ENCODE measurements around the gene KCNRG.
"Not testable (repeated sequence)": the region's sequence is repeated elsewhere in the genome, so short reads cannot be mapped to it uniquely, and the experiment has no call there.

The KCNRG gene

GRCh38 chr13:50012396-50013169, 2.7 kb upstream of the KCNRG start:
- FAIRE-seq: no peak

- no peak for FAIRE-seq
Observed at GRCh38 chr13:50014386-50014785, 858 bp upstream of the KCNRG start.

DNA sequence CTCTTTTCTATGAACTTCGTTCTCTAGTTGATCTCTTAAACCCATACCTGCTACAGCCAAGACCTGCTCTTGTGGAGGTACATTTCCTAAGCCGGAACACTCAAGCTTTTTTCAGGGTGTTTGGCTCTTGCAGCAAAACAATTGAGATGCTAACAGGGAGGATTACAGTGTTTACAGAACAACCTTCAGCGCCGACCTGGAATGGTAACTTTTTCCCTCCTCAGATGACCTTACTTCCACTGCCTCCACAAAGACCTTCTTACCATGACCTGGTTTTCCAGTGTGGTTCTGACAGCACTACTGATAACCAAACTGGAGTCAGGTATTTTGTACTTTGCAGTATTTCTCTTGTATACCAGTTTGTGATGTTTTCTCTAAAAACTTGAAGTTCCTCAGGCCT, 506 bp downstream of the KCNRG start:
- FAIRE-seq: no peak

GRCh38 chr13:50016444-50016843, 1.2 kb downstream of the KCNRG start:
- FAIRE-seq: no peak

DNA sequence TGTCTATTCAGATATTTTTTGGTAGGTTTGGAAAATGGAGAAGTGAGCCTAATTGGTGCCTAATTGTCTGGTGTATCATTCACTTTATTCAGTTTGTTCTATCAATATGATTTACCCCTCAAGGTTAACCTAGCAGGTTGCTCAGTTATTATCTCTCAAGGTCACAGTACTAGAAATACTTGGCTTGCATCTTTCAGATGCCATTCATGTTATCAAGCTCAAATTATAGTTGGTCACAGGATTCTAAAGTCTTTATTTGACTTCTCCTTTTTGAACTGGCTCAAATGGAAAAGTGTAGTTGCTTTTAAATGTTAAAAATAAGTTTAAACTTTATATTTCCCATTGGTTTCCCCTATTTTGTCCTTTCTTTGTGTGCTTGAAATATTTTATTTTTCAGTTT, 2.6 kb downstream of the KCNRG start:
- no peak for FAIRE-seq

- FAIRE-seq: no peak
Observed at GRCh38 chr13:50025436-50025835, 10.2 kb downstream of the KCNRG start.

- no peak for FAIRE-seq
Observed at GRCh38 chr13:50026788-50027473, 11.7 kb downstream of the KCNRG start.

DNA sequence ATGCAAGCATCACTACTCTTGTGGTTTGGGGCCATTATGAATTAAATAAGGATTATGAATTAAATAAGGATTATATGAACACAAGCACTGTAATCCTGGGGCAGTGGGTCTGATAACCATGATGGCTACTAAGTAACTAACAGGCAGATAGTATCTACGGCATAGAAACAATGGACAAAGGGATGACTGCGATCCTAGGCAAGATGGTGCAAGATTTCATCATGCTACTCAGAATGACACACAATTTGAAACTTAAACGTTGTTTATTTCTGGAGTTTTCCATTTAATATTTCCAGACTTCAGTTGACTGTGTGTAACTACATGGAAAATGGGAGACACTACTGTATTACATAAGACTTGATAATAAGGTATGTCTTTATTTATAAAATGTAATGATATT, 15.1 kb downstream of the KCNRG start:
- FAIRE-seq: no peak

DNA sequence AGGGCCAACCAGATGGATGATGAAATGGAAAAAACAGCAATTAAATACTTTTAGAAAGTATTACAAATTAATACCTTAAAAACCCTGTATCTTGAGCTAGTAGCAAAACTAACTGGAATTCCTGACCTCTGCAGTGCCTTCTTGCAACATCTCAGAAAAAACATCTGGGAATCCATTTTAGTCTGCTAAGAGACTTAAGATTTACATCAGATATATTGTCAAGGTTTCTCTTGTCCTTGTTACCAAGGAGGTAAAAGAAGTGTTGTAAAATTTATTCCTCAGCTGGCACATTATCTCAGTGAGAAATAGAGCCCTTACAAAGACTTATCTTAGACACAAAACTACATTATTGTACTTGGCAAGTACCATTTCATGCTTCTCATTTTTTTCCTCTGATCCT, 18.5 kb downstream of the KCNRG start:
- FAIRE-seq: no peak

- FAIRE-seq: no peak
Observed at GRCh38 chr13:50037788-50038187, 22.5 kb downstream of the KCNRG start.

DNA sequence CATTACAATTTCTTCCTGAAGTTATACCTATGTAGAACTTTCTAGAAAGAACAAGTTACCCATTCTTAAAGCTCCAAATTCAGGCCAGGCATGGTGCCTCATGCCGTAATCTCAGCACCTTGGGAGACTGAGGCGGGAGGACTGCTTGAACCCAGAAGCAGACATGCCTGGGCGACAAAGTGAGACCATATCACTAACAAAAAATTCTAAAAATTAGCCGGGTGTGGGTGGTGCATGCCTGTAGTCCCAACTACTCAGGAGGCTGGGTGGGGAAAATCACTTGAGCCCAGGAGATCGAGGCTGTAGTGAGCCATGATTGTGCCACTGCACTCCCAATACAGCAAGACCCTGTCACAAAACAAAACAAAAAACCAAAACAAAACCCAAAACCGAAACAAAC, 23.0 kb downstream of the KCNRG start:
- no peak for FAIRE-seq

DNA sequence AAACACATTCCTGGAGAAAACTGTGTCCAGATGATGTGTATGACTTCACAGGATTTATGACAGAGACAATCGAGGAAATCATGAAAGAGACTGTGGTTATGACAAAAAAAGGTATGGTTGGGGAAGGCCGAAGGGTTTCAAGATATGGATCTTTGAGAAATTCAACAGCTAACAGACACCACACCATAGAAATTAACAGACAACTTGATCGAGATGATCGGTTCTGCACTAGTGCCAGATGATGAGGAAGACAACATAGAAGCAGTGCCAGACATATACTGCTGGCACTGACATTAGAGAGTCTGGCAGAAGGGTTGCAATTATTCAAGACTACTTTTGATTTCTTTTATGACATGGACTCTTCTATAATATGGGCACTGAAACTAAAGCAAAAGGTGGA, 37.2 kb downstream of the KCNRG start:
- no peak for FAIRE-seq

- no peak for FAIRE-seq
Observed at GRCh38 chr13:50053844-50054243, 38.6 kb downstream of the KCNRG start.

DNA sequence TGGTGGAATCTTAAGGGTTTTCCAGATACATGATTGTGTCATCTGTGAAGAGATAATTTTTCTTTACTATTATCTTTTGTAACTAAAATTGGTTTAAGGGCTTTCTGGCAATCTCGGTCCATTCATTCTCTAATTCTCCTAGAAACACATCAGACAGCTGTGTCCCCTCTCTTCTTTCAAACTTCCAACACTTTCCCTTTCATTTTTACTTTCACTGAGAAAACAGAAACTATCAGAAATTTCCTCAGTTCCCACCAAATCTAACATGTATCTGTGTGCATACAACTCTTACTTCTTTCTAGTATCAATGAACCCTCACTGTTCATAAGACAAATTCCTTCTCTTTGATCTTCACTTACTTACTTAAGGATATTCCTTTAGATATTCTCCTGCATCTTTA, 40.2 kb downstream of the KCNRG start:
- FAIRE-seq: no peak

DNA sequence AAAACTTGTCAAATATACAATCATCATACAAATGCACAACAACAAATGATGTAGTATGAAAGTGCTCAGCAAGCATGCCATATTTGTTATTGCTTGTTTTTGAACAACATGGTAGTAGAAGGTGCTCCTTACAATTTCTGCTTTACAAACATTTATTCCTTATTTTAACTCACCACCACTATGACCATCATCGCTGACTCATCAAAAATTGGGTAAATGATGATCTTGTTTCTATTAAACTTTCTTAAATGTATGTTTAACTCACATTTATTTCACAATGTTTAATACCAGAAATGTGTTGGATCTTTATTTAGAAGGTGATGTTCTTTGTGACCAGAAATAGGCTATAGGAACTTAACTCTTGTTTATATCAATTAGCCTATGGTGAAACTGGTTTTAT, 45.5 kb downstream of the KCNRG start:
- FAIRE-seq: no peak

- FAIRE-seq: not testable (repeated sequence)
Observed at GRCh38 chr13:50062336-50062735, 47.1 kb downstream of the KCNRG start.

- FAIRE-seq: no peak
Observed at GRCh38 chr13:50065712-50066111, 50.5 kb downstream of the KCNRG start.

- no peak for FAIRE-seq
Observed at GRCh38 chr13:50068508-50068907, 53.3 kb downstream of the KCNRG start.

DNA sequence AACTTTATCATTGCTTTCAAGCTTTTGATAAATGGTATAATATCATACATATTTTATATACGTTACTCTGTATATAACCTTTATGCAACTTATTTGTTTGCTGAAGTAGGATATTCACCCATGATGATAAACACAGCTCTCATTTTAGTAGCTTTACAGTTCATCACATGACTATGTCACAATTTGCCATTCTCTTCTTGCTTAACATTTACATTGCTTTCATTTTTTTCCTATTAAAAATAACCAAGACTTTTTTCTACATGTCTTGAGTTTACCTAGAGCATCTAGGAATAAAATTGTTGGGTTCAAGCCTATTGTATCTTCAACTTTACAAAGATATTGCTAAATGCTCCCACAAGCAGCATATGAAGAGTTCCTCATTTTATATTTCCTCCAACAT, 54.0 kb downstream of the KCNRG start:
- no peak for FAIRE-seq

GRCh38 chr13:50070186-50070585, 54.9 kb downstream of the KCNRG start:
- FAIRE-seq: no peak

Data from colon (tissue), 2 donors.